Stimulated activated CD8-positive, alpha-beta memory T cell treated with anti-CD3 and anti-CD28 coated beads, Interleukin-7, amount 100 ng/mL, for 24 hours (primary cell): Measurements from ENCODE around the gene UNC119.

ENCODE experiments used
- DNase-seq: peaks from one replicate; pipeline ENCODE4 v3.0.0-alpha.2; 2020; ENCODE audit warnings: low read depth

UNC119 gene

DNA sequence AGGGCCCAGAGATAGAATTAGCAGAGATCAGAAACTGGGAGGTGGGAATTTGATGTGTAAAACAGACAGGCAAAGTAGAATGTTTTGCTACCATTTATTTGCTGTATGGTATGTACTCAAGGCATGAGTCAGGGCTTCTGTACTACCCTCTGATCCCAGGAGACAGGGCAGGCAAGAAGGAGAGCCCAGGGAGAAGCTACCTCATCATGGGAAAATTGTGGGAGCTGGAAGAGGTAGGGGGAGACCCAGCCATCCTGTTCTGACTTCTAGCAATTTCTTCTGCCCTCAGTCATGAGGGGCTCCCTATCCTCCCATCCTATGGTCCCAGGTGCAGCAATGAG lies 20.6 kb upstream of the UNC119 start:
- no peak for DNase-seq

GRCh38 chr17:28572259-28573039 lies 20.0 kb upstream of the UNC119 start:
- no peak for DNase-seq

- peak; percentile 88 for DNase-seq
Observed at GRCh38 chr17:28571361-28572122, 19.1 kb upstream of the UNC119 start, which contains the start of gene PIGS. Gene PIGS, minus strand, starts transcription at chr17:28571524. Its CDS starts 28 bp downstream, at chr17:28571496.

DNA sequence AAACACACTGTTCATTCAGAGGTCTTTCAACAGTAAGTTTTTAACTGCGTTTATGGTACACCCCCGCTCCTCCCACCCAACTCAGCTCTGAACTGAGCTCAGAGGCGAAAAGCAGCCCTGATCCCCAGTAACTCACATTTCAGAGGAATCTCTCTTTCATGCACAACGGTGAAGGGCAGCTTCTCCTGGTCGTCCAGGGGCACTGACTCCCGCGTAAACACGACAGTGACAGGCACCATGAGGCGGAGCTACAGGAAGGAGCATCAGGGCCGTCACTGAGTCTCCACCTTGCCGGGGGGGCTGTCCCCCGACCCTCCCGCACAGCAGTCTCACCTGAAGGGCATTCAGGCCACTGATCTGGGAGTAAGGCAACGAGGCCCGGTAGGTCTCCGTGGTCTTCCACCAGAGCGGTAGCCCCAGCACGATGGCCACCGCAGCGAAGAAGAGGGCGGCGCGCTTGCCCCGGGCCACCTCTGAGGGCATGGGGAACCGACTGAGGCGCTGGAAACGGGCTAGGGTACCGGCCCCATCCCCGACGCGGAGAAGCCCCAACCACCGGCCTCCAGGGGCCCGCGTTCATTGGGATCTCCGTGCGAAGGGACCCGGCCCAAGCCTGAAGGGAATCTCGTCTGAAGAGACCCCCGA lies 18.4 kb upstream of the UNC119 start:
- DNase-seq = no peak

DNA sequence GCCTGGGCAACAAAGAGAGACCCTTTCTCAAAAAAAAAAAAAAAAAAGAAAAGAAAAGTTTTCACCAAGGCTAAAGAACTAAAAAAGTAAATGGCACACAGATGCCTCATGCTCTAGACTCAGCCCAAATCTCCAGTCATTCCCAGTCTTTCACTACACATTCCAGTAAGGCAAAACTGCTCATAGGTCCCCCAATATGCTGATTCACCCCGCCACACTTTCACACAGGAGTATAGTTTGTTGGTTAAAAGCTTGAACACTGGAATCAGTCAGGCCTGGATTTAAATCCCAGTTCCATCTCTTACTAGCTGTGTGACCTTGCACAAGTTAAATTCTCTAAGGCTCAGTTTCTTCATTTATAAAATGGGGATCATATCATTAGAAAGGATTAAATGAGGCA lies 17.0 kb upstream of the UNC119 start:
- no peak for DNase-seq

DNA sequence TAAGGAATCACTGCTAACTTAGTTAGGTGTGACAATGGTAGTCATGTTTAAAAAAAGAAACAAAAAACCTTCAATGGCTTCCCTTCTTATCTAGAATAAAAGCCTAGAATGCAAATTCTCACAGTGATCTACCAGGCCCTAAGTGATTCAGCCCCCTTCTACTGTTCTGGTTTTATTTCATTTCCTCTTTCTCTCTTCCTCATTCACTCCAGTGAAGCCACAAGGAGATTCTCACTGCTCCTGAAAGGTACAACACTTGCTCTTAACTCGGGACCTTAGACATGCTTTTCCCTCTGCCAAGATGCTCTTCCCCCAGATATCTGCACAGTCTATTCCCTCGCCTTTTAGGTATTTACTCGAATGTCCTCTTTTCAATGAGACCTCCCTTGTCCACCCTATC lies 15.2 kb upstream of the UNC119 start:
- no peak for DNase-seq

DNA sequence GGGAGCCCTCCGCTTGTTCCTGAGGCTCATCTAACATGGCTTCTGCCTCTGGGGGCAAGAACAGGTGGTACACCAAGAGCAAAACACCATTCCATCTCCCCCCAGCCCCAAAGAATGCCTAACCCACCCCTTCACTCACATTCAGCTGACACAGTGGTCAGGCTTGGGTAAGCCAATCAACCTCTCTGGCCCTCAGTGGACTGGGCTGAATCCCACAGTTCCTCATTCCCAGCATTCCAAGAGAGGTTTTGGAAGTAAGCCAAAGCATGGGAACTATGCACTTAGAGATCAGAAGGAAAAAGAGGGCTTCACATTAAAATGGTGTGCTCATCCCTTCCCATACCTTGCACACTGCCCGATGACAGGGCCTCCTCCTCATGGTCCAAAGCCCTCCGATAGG lies 11.1 kb upstream of the UNC119 start:
- no peak for DNase-seq

DNA sequence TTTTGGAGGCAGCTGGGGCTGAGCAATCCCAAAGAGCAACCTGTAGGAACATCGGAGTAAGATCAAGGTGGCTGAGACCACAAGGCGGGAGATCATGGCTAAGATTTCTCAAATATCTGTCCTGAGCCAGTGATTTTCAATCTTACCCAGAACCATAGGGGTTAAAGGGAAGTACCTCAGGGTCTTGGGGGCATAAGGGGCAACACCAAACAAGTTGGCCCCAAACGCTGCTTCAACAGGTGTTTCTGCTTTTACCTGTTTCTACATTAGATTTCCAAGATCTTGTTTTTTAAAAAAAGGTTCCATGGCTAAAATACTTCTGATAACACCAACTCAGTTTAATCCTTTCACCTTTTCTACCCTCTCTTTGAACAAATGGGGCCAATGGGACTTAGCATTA lies 2.6 kb upstream of the UNC119 start:
- DNase-seq = no peak

DNA sequence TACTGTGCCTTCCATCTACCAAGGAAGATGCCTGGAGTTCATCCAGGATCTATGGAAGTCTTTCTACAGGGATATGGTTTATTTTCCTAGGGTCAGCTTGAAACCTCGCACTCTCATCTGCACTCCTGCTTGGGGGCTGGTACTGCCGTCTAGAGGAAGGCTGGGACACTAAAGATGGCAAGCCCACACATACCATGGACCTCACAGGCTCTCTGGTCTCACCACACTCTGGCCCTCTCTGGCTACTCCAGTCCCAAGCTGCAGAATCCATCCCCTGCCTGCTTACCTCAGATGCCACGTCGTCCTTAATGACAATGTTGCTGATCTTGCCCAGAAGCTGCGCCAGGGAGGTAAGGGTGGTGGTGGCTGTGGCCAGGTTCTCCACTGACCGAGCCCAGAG lies 2.1 kb upstream of the UNC119 start:
- no peak for DNase-seq

DNA sequence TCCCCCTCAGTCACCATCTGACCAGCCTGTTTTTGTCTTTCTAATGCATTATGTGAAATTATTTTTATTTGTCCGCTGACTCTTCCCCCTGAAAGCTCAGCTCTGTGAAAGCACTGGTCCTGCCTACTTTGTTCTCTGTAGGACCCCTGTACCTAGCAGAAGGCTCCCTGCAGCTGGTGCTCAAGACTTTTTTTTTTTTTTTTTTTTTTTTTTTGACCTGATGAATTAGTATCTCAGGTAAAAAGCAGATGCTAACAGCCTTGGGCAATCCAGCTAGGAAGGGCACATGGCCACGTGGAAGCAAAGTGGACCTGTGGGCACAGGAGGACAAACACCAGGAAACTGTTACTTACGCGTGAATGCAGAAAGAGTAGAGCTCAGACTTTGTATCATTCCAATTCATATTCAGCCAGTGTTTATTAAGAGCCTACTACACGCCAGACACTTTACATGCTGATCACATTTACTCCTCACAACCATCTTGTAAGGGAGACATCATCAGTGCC lies 629 bp upstream of the UNC119 start:
- no peak for DNase-seq

- no peak for DNase-seq
Observed at GRCh38 chr17:28551421-28552175, 826 bp downstream of the UNC119 start.

DNA sequence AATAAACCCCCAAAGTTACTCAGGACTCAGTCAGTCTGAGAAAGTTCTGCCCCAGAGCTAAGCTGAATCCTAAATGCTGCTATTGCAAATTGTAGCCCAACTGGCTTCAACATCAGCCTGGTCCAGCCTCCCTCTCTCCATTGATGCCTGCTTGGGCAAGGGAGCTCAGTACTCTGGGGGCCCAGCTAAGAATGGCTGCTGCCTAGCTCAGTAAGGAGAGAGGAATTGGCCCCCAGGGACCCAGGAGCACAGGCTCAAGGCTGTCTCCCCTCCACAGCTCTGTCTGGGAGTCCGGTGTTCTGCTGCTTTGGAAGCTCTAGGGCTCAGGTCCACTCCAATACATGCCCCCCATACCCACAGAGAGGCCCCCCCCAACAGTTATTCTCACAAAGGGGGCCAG lies 1.6 kb downstream of the UNC119 start:
- no peak for DNase-seq

GRCh38 chr17:28549236-28550132 lies 2.9 kb downstream of the UNC119 start:
- no peak for DNase-seq

- DNase-seq = no peak
Observed at GRCh38 chr17:28548417-28549130, 3.9 kb downstream of the UNC119 start.

DNA sequence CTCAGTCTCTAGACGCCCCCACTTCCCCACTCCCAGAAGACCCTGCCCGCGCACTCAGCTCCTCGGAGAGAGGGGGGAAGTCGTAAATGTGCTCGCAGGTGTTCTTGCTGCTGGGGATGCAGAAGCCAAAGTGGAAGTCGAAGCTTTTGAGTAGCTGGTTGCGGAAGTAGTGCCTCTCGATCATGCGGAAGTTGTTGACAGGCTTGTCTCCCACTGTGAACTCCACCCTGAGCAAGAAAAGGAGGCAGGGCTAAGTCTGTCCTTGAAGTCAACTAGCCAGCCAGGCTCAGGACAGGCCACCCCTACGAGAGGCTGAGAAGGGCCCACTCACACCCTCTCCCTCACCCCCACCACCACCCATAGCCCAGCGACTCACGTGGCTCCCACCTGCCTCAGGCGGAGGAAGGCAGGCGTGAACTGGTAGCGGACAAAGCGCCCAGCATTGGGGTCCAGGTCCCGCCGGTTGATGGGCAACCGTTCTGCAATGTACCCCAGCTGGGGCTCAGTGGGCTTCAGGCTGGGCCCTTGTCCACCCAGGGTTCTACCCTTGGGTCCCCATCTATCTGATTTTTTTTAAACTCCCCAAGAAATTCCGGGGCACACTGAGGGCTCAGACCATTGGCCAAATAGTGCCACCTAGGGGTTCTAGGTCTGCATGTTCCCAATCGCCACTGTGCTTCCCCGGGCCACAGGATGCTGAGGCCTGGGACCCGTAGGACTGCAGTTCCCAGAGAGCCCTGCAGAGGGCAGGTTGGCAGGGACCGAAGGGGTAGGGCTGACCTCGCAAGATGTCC lies 4.6 kb downstream of the UNC119 start:
- DNase-seq = peak; percentile 42

- DNase-seq = no peak
Observed at GRCh38 chr17:28547096-28547622, 5.3 kb downstream of the UNC119 start.

DNA sequence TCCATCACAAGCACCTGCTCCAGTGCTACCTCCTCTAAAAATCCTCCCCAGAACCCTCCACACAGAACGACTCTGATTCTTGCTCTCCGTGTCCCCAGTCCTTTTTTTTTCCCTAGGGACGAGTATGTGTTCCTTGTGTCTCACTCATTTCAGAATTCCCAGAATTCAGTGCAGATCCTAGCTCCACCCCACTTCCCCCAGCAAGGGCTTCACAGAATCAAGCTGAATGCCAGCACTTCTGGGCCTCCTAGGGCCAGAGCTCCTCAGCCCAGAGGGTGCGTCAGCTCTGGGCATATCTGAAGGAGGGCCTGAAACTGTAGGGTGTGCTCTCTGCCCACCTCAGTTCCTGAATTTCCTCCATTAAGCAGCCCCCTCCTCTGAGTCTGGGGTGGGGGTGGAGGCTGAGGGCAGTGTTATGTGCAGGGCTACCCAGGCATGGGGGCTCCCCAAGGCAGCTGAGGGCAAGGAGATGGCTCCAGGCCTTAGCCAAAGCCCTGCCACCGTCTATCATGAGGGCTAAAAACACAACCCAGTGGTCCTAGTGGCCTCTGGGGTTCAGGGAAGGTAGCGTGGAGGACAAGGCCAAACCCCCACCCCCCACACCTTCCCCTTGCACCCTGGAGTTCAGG lies 6.5 kb downstream of the UNC119 start:
- DNase-seq = no peak

GRCh38 chr17:28545141-28545503 lies 7.3 kb downstream of the UNC119 start:
- DNase-seq = no peak
